Spleen (tissue), 7 donors: Measurements from ENCODE around the gene ACBD3.

ENCODE experiments used
- CTCF ChIP-seq, 11 experiments: fragments of 200-600 bp in 7 of 11; fragments of 450-650 bp in 4 of 11; sonication (generic) in 4 of 11; IDR thresholded peaks in 8 of 11; conservative IDR thresholded peaks in 3 of 11; 1 replicate in 7 of 11; 2 replicates in 4 of 11; pipeline versions ENCODE4 v1.4.0 to v1.8.0; 2016 to 2021; ENCODE audit warnings: antibody characterized with exemption in 11 of 11, inconsistent platforms in 4 of 11, mild to moderate bottlenecking in 1 of 11
- POLR2AphosphoS5 ChIP-seq, 3 donors: sonication (generic); formaldehyde crosslinking; IDR thresholded peaks; one replicate each; pipeline ENCODE4 v1.5.1; 2017; ENCODE audit warnings: antibody characterized with exemption in 3 of 3
- donor health status: DM: no; HTN: no; CAD: no; lungs with moderate emphysema.
- donor health status: DM: no; HTN: no; CAD: no.
- donor health status: DM: no; HTN: no; CAD: no.

- TF ChIP-seq POLR2AphosphoS5 (IDR thresholded peaks at IDR 0.05) (no peak), CTCF (IDR thresholded peaks at IDR 0.05 in 8 of 11, conservative IDR thresholded peaks at IDR 0.05 in 3 of 11) (no peak)
These were observed 58.0 kb downstream of the ACBD3 start for GRCh38 chr1:226128487-226129075.
